NCI-H2029 treated with DMSO at 0.1 percent for 48 hours (cell line): ENCODE results near the gene PIMREG.

ENCODE experiments used
- DNase-seq: peaks from one replicate; lab custom pipeline; 2025; lab: John Stamatoyannopoulos, UW

The PIMREG gene

GRCh38 chr17:6443692-6444570 is at the start of gene PIMREG:
PIMREG (plus strand) TSS chr17:6444455; CDS start chr17:6445111, 656 bp downstream.
- peak; percentile 58 for DNase-seq

- no peak for DNase-seq
Measured at GRCh38 chr17:6398955-6399354, 45.3 kb upstream of the PIMREG start.

- DNase-seq = no peak
Measured at GRCh38 chr17:6402258-6402657, 42.0 kb upstream of the PIMREG start.

GRCh38 chr17:6408276-6408675 is 36.0 kb upstream of the PIMREG start:
- no peak for DNase-seq

GRCh38 chr17:6408735-6409134 is 35.5 kb upstream of the PIMREG start:
- DNase-seq = no peak

GRCh38 chr17:6413065-6413464 is 31.2 kb upstream of the PIMREG start:
- peak; percentile 41 for DNase-seq

GRCh38 chr17:6415616-6416015 is 28.6 kb upstream of the PIMREG start:
- DNase-seq = no peak

GRCh38 chr17:6420173-6420641 is 24.0 kb upstream of the PIMREG start:
- DNase-seq = peak; percentile 6

- DNase-seq = peak; percentile 27
Measured at GRCh38 chr17:6421700-6422604, 22.3 kb upstream of the PIMREG start.

GRCh38 chr17:6422654-6423241 is 21.5 kb upstream of the PIMREG start:
- DNase-seq = no peak

GRCh38 chr17:6423931-6424330 is 20.3 kb upstream of the PIMREG start:
- no peak for DNase-seq

- DNase-seq = no peak
Measured at GRCh38 chr17:6425407-6425806, 18.8 kb upstream of the PIMREG start.

GRCh38 chr17:6426356-6427101 is 17.7 kb upstream of the PIMREG start:
- no peak for DNase-seq

GRCh38 chr17:6427279-6427781 is 16.9 kb upstream of the PIMREG start:
- DNase-seq = no peak

GRCh38 chr17:6428207-6428965 is 15.9 kb upstream of the PIMREG start:
- no peak for DNase-seq

- DNase-seq = no peak
Measured at GRCh38 chr17:6429266-6429665, 15.0 kb upstream of the PIMREG start.

GRCh38 chr17:6430769-6431168 is 13.5 kb upstream of the PIMREG start:
- no peak for DNase-seq

- no peak for DNase-seq
Measured at GRCh38 chr17:6435051-6435450, 9.2 kb upstream of the PIMREG start, which contains the start of gene AIPL1. AIPL1 (minus strand) TSS chr17:6435121; CDS start chr17:6435104, 17 bp downstream.

GRCh38 chr17:6435968-6436367 is 8.3 kb upstream of the PIMREG start:
- DNase-seq = peak; percentile 10

GRCh38 chr17:6437466-6437865 is 6.8 kb upstream of the PIMREG start:
- no peak for DNase-seq
